ENCODE measurements around the gene LZTR1. TPM values are rescaled to one million over a fixed set of nuclear protein-coding genes. Genes with fewer than 3 reads are reported as not detected.
"Not testable (repeated sequence)": the region's sequence is repeated elsewhere in the genome, so short reads cannot be mapped to it uniquely, and the experiment has no call there.

LZTR1 gene
- total RNA-seq, 1 donor from 2014 or later: 72.9 TPM

GRCh38 chr22:21042978-21043859 lies 61.1 kb downstream of the LZTR1 start:
- intact Hi-C loops (cut with DNase I): no loop called here
- ATAC-seq: no peak
- no peak for DNase-seq (ENCODE audit: low spot score)

- no peak for ATAC-seq
- intact Hi-C loops (cut with DNase I): no loop called here
Observed at GRCh38 chr22:21043860-21044535, 61.9 kb downstream of the LZTR1 start.

GRCh38 chr22:21044931-21045584 lies 63.0 kb downstream of the LZTR1 start:
- intact Hi-C loops (cut with DNase I): no loop called here
- ATAC-seq (peak; percentile 4), DNase-seq (ENCODE audit: low spot score) (no peak)

More at GRCh38 chr22:21043860-21044535, 61.9 kb downstream of the LZTR1 start:
- no peak for DNase-seq (ENCODE audit: low spot score)

- peak; percentile 99 for ATAC-seq
Observed at GRCh38 chr22:21045585-21046294, 63.6 kb downstream of the LZTR1 start, which contains the start of gene LRRC74B. TSS of gene LRRC74B (plus strand) at chr22:21045946. CDS start at chr22:21045987, 41 bp downstream.

GRCh38 chr22:21047035-21047661 lies 65.1 kb downstream of the LZTR1 start:
- ATAC-seq (no peak), DNase-seq (ENCODE audit: low spot score) (no peak)
- intact Hi-C loops (cut with DNase I): no loop called here

More at GRCh38 chr22:21045585-21046294, 63.6 kb downstream of the LZTR1 start, which contains the start of gene LRRC74B:
- intact Hi-C loops (cut with DNase I): no loop called here
- DNase-seq (ENCODE audit: low spot score): peak; percentile 92

GRCh38 chr22:21047730-21048129 lies 65.6 kb downstream of the LZTR1 start:
- ATAC-seq (no peak), DNase-seq (ENCODE audit: low spot score) (no peak)
- intact Hi-C loops (cut with DNase I): no loop called here

DNA sequence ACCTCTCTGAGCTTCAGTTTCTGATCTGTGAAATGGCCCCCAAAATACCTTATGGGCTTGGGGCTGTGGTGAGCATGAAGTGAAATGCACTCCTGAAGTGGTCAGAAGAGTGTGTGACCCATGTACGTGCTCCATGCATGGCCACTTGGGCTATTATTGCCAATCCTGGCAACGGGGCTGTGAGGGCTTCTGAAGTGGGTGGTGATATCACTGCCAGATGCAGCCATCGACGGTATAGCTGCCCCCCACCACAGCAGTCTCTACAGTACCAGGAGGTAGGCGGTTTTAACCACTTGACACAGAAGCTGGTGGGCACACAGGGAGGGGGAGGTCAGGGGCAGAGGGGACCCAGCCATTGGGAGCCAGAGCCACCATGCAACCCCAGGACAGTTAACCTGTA lies 66.4 kb downstream of the LZTR1 start:
- intact Hi-C loops (cut with DNase I); ATAC-seq; DNase-seq (ENCODE audit: low spot score): not testable (repeated sequence)

Small RNA genes within 50 kb of the gene (microRNA-seq; reads per million reads assigned to microRNA genes)
- not detected for gene MIR649

Other genes with a start within 250 kb of the LZTR1 start
- 1.6 TPM for gene SERPIND1, start 208.2 kb upstream of the LZTR1 start, total RNA-seq
- gene PI4KA, start 123.5 kb upstream of the LZTR1 start, total RNA-seq: 116 TPM
- 26.3 TPM for gene SNAP29, start 123.3 kb upstream of the LZTR1 start, total RNA-seq
- gene CRKL, start 64.9 kb upstream of the LZTR1 start, total RNA-seq: 61.4 TPM
- gene AIFM3, start 15.0 kb upstream of the LZTR1 start, total RNA-seq: 2.1 TPM
- gene THAP7, start 19.8 kb downstream of the LZTR1 start, total RNA-seq: 21.9 TPM
- 2.3 TPM for gene P2RX6, start 32.9 kb downstream of the LZTR1 start, total RNA-seq
- gene SLC7A4, start 50.3 kb downstream of the LZTR1 start, total RNA-seq: 0.89 TPM
- gene LRRC74B, start 63.6 kb downstream of the LZTR1 start, total RNA-seq: not detected